Mucosa of descending colon (tissue), 3 donors: ENCODE results near the gene BBOF1. TPM values are rescaled to one million over a fixed set of nuclear protein-coding genes. Genes with fewer than 3 reads are reported as not detected.
"Not testable (repeated sequence)": the region's sequence is repeated elsewhere in the genome, so short reads cannot be mapped to it uniquely, and the experiment has no call there.

Experiments
- ATAC-seq: fragments of 200-7000 bp; cut with Tn5 transposase; one replicate; pipeline ENCODE4 v1.9.1; 2020; ENCODE audit warnings: mild to moderate bottlenecking, moderate library complexity
- DNase-seq, 3 donors: peaks; one replicate each; pipeline ENCODE4 v3.0.0-alpha.2; 2020
- H3K36me3 ChIP-seq: fragments of 200-600 bp; one replicate; pipeline ENCODE4 v1.8.0; 2021; ENCODE audit warnings: low read depth, mild to moderate bottlenecking
- H3K4me1 ChIP-seq: fragments of 200-600 bp; one replicate; pipeline ENCODE4 v1.8.0; 2021; ENCODE audit warnings: low read depth, mild to moderate bottlenecking
- H3K4me3 ChIP-seq: fragments of 200-600 bp; one replicate; pipeline ENCODE4 v1.8.0; 2021; ENCODE audit warnings: mild to moderate bottlenecking
- H3K9me3 ChIP-seq: fragments of 200-600 bp; one replicate; pipeline ENCODE4 v1.8.0; 2021; ENCODE audit warnings: mild to moderate bottlenecking
- CTCF ChIP-seq: fragments of 200-600 bp; IDR thresholded peaks from one replicate; pipeline ENCODE4 v1.8.0; 2022; ENCODE audit warnings: antibody characterized with exemption, mild to moderate bottlenecking
- intact Hi-C, 2 donors: fragments of 100-400 bp; cut with DNase I in 1 of 2; cut with micrococcal nuclease in 1 of 2; formaldehyde crosslinking; loops; one replicate each; pipeline versions ENCODE4 v1.11.0 to v1.11.1; 2022; cut with DNase I, micrococcal nuclease
- total RNA-seq, 3 donors: library from RNA; stranded (reverse); fragmentation: NEBNext Ultra II Directional in 2 of 3; extraction: Animal tissue kit (Norgen Biotek cat#: 25700) in 2 of 3; gene quantifications; one replicate each; pipeline versions ENCODE4 v1.2.1 to v1.2.4, GENCODE V29; 2021 to 2023
- donor health status: DM: no; HTN: no; CAD: no; lungs with moderate emphysema.
- donor health status: DM: no; HTN: no; CAD: no.
- donor health status: DM: no; HTN: yes; CAD: no.

Gene BBOF1
- total RNA-seq, 3 donors from 2014 or later: 3.9 to 6.8 (median 4.1) TPM

GRCh38 chr14:74109369-74109768, 90.2 kb downstream of the BBOF1 start:
- Histone ChIP-seq H3K4me1 (no peaks in the 10 kb centered on the region), H3K9me3 (no peaks in the 10 kb centered on the region), H3K36me3 (no peaks in the 10 kb centered on the region), H3K4me3 (no peak overlapping the region)
- ATAC-seq (no peak), DNase-seq (no peak)
- TF ChIP-seq CTCF: no peak
- intact Hi-C loops: no loop called here

- DNase-seq, H3K4me1 ChIP-seq, H3K9me3 ChIP-seq, H3K4me3 ChIP-seq, H3K36me3 ChIP-seq: not testable (repeated sequence)
- intact Hi-C loops: loop anchor here (5.0 kb wide), 2 partner anchors 141 to 146 kb away; no protein-coding TSS in a partner anchor
- ATAC-seq: peak; percentile 55
Observed at GRCh38 chr14:74111395-74112216, 92.5 kb downstream of the BBOF1 start.

Other genes with a start within 250 kb of the BBOF1 start
- gene PTGR2, start 167.5 kb upstream of the BBOF1 start, total RNA-seq: 10 to 100 TPM; 11.4 to 23.2 (median 17.2) TPM
- 10 to 100 TPM; 38.3 to 47.2 (median 45.1) TPM for gene ZNF410, start 132.5 kb upstream of the BBOF1 start, total RNA-seq
- 1 to 10 TPM; 4.0 to 6.8 (median 6.2) TPM for gene FAM161B, start 69.3 kb upstream of the BBOF1 start, total RNA-seq
- gene COQ6, start 69.0 kb upstream of the BBOF1 start, total RNA-seq: 10 to 100 TPM; 18.9 to 20.6 (median 20.5) TPM
- gene ENTPD5, start 61 bp upstream of the BBOF1 start, total RNA-seq: 100 to 1,000 TPM in 2 of 3 donors, 10 to 100 TPM in 1; 79.9 to 296 (median 153) TPM
- 10 to 100 TPM; 26.7 to 42.1 (median 32.6) TPM for gene ALDH6A1, start 65.1 kb downstream of the BBOF1 start, total RNA-seq
- gene LIN52, start 65.6 kb downstream of the BBOF1 start, total RNA-seq: 1 to 10 TPM; 4.1 to 9.0 (median 7.4) TPM
- not detected for gene VSX2, start 220.1 kb downstream of the BBOF1 start, total RNA-seq